ENCODE results near the gene KIF5A.

KIF5A gene

GRCh38 chr12:57603324-57603723 is 53.5 kb downstream of the KIF5A start:
- Histone ChIP-seq H3K4me2 (ENCODE audit: low read depth, low read length, poor library complexity, severe bottlenecking) (peak overlapping the region; percentile 17), H3K27me3 (ENCODE audit: insufficient read depth, low read length, poor library complexity, severe bottlenecking) (no peaks in the 10 kb centered on the region), H3K4me3 (ENCODE audit: low read length, poor library complexity, severe bottlenecking) (no peak overlapping the region), H2AFZ (ENCODE audit: low read length) (no peak overlapping the region), H3K9ac (ENCODE audit: low read depth, low read length, poor library complexity, severe bottlenecking) (no peak overlapping the region), H3F3A (ENCODE audit: low read depth) (no peaks in the 10 kb centered on the region), H3K4me1 (ENCODE audit: insufficient read depth, low read length, poor library complexity, severe bottlenecking) (peaks cover 25% of the 10 kb centered on the region), H3K79me2 (ENCODE audit: insufficient read depth, low read length) (no peaks in the 10 kb centered on the region), H3K9me3 (ENCODE audit: insufficient read depth, low read depth, low read length) (no peaks in the 10 kb centered on the region), H3K36me3 (ENCODE audit: insufficient read depth, low read length) (peaks cover 30% of the 10 kb centered on the region; the same call in 1 of the 2 replicates), H3K9me2 (replicated peaks; ENCODE audit: low read depth, low read length) (no peaks in the 10 kb centered on the region), H4K20me1 (ENCODE audit: insufficient read depth, low read length, poor library complexity, severe bottlenecking) (no peaks in the 10 kb centered on the region)
- no peak for TF ChIP-seq EZH2phosphoT487 (IDR thresholded peaks at IDR 0.05; ENCODE audit: borderline replicate concordance)
- TF ChIP-seq CTCF (conservative IDR thresholded peaks at IDR 0.05; ENCODE audit: low read length): no peak

- Histone ChIP-seq H3K79me2 (ENCODE audit: insufficient read depth, low read length) (no peaks in the 10 kb centered on the region), H4K20me1 (ENCODE audit: insufficient read depth, low read length, poor library complexity, severe bottlenecking) (no peaks in the 10 kb centered on the region), H3K4me2 (ENCODE audit: low read depth, low read length, poor library complexity, severe bottlenecking) (peak overlapping the region; percentile 92), H3K9ac (ENCODE audit: low read depth, low read length, poor library complexity, severe bottlenecking) (peak overlapping the region; percentile 31), H3K9me2 (replicated peaks; ENCODE audit: low read depth, low read length) (no peaks in the 10 kb centered on the region), H3K36me3 (ENCODE audit: insufficient read depth, low read length) (peaks cover 28% of the 10 kb centered on the region; the same call in 1 of the 2 replicates), H3K4me3 (ENCODE audit: low read length, poor library complexity, severe bottlenecking) (peak overlapping the region; percentile 81), H3K4me1 (ENCODE audit: insufficient read depth, low read length, poor library complexity, severe bottlenecking) (peaks cover 25% of the 10 kb centered on the region), H3K9me3 (ENCODE audit: insufficient read depth, low read depth, low read length) (no peaks in the 10 kb centered on the region), H3F3A (ENCODE audit: low read depth) (no peaks in the 10 kb centered on the region), H3K27me3 (ENCODE audit: insufficient read depth, low read length, poor library complexity, severe bottlenecking) (no peaks in the 10 kb centered on the region), H2AFZ (ENCODE audit: low read length) (peak overlapping the region; percentile 95)
- TF ChIP-seq CTCF (conservative IDR thresholded peaks at IDR 0.05; ENCODE audit: low read length) (no peak), EZH2phosphoT487 (IDR thresholded peaks at IDR 0.05; ENCODE audit: borderline replicate concordance) (no peak)
These were observed 54.1 kb downstream of the KIF5A start for GRCh38 chr12:57603815-57604453.

GRCh38 chr12:57604454-57604991 is 54.7 kb downstream of the KIF5A start, which contains the start of gene DTX3:
DTX3 (plus strand) TSS chr12:57604824; CDS start chr12:57606518, 1,694 bp downstream.
- TF ChIP-seq EZH2phosphoT487 (IDR thresholded peaks at IDR 0.05; ENCODE audit: borderline replicate concordance) (no peak), CTCF (conservative IDR thresholded peaks at IDR 0.05; ENCODE audit: low read length) (no peak)
- Histone ChIP-seq H3K27me3 (ENCODE audit: insufficient read depth, low read length, poor library complexity, severe bottlenecking) (no peaks in the 10 kb centered on the region), H3K36me3 (ENCODE audit: insufficient read depth, low read length) (peaks cover 23% of the 10 kb centered on the region; the same call in 1 of the 2 replicates), H3K4me3 (ENCODE audit: low read length, poor library complexity, severe bottlenecking) (peak within 1 kb of the TSS; percentile 81), H3K4me2 (ENCODE audit: low read depth, low read length, poor library complexity, severe bottlenecking) (peak within 1 kb of the TSS; percentile 92), H3K9me3 (ENCODE audit: insufficient read depth, low read depth, low read length) (no peaks in the 10 kb centered on the region), H2AFZ (ENCODE audit: low read length) (peak within 1 kb of the TSS; percentile 95), H3K9me2 (replicated peaks; ENCODE audit: low read depth, low read length) (no peaks in the 10 kb centered on the region), H3F3A (ENCODE audit: low read depth) (no peaks in the 10 kb centered on the region), H4K20me1 (ENCODE audit: insufficient read depth, low read length, poor library complexity, severe bottlenecking) (no peaks in the 10 kb centered on the region), H3K9ac (ENCODE audit: low read depth, low read length, poor library complexity, severe bottlenecking) (peak within 1 kb of the TSS; percentile 76), H3K4me1 (ENCODE audit: insufficient read depth, low read length, poor library complexity, severe bottlenecking) (peaks cover 25% of the 10 kb centered on the region), H3K79me2 (ENCODE audit: insufficient read depth, low read length) (no peaks in the 10 kb centered on the region)

Measured in Loucy (cell line).